A549 (cell line): ENCODE measurements around the gene NADSYN1. TPM values are rescaled to one million over a fixed set of nuclear protein-coding genes. Genes with fewer than 3 reads are reported as not detected.

Experiments used
- ATAC-seq, 2 experiments: fragments of 200-7000 bp in 1 of 2; fragments of >200 bp in 1 of 2; cut with Nextera tagmentation in 1 of 2; cut with Tn5 transposase in 1 of 2; 3 replicates each; pipeline versions ENCODE4 v1.8.0 to v1.9.1; 2018 to 2020; ENCODE audit warnings: mild to moderate bottlenecking in 1 of 2, moderate library complexity in 1 of 2
- CTCF ChIA-PET: fragments of 300-600 bp; sonication (Branson Sonifier 250); formaldehyde crosslinking; extraction: SDS; loops from one replicate; lab custom pipeline; 2021; ENCODE audit warnings: antibody characterized with exemption, inconsistent platforms; lab: Yijun Ruan, JAX
- POLR2A ChIA-PET: fragments of 350-600 bp; formaldehyde crosslinking; extraction: SDS; loops from one replicate; lab custom pipeline; 2021; ENCODE audit warnings: antibody characterized with exemption, inconsistent platforms; lab: Yijun Ruan, JAX
- DNase-seq, 2 experiments: peaks; one replicate each; pipeline versions ENCODE4 v3.0.0 to v3.0.0-alpha.2; 2011 to 2016; ENCODE audit warnings: low read depth in 1 of 2, low spot score in 1 of 2
- FAIRE-seq: peaks from 2 replicates; lab custom pipeline; 2011; peaks lifted over from hg19 to GRCh38; lab: Jason Lieb, UNC
- H3K27ac ChIP-seq, 2 experiments: fragments of >200 bp; sonication (Bioruptor Twin); formaldehyde crosslinking; 3 replicates each; pipeline ENCODE4 v1.5.1; 2016 to 2017
- H3K4me1 ChIP-seq: fragments of >200 bp; sonication (Bioruptor Twin); formaldehyde crosslinking; 3 replicates; pipeline ENCODE4 v1.6.1; 2016
- H3K4me2 ChIP-seq: fragments of >200 bp; sonication (Bioruptor Twin); formaldehyde crosslinking; 3 replicates; pipeline ENCODE4 v1.6.1; 2016
- H3K4me3 ChIP-seq: fragments of >200 bp; sonication (Bioruptor Twin); formaldehyde crosslinking; 3 replicates; pipeline ENCODE4 v1.5.1; 2016
- H3K9me3 ChIP-seq: fragments of >200 bp; sonication (Bioruptor Twin); formaldehyde crosslinking; 3 replicates; pipeline ENCODE4 v1.6.1; 2016
- BCL3 ChIP-seq: fragments of >200 bp; sonication (Bioruptor Twin); formaldehyde crosslinking; IDR thresholded peaks from 3 replicates; pipeline ENCODE4 v1.6.1; 2016
- BHLHE40 ChIP-seq: IDR thresholded peaks from 2 replicates; pipeline ENCODE4 v1.6.1; 2012; ENCODE audit warnings: low read depth, low read length, inconsistent platforms
- CBX8 ChIP-seq: fragments of 200-600 bp; sonication (generic); IDR thresholded peaks from 2 replicates; pipeline ENCODE4 v1.6.1; 2016
- CHD4 ChIP-seq: fragments of 200-600 bp; sonication (generic); IDR thresholded peaks from 2 replicates; pipeline ENCODE4 v1.6.1; 2016; ENCODE audit warnings: antibody characterized with exemption, mild to moderate bottlenecking, borderline replicate concordance
- E2F6 ChIP-seq: IDR thresholded peaks from 2 replicates; pipeline ENCODE4 v1.6.1; 2012; ENCODE audit warnings: low read depth, borderline replicate concordance
- EHF ChIP-seq: fragments of 250-450 bp; sonication (Bioruptor Pico); IDR thresholded peaks from 2 replicates; pipeline ENCODE4 v1.5.0; 2020; ENCODE audit warnings: mild to moderate bottlenecking
- EP300 ChIP-seq, 2 experiments: fragments of >200 bp; sonication (Bioruptor Twin); formaldehyde crosslinking; IDR thresholded peaks; 2 replicates in 1 of 2; 3 replicates in 1 of 2; pipeline ENCODE4 v1.6.1; 2016 to 2017
- FOSL2 ChIP-seq, 2 experiments: fragments of 450-650 bp in 1 of 2; fragments of >200 bp in 1 of 2; sonication (Bioruptor Twin) in 1 of 2; formaldehyde crosslinking; IDR thresholded peaks; 2 replicates each; pipeline versions ENCODE4 v1.5.0 to v1.6.1; 2016 to 2020; ENCODE audit warnings: mild to moderate bottlenecking in 1 of 2, moderate library complexity in 1 of 2
- FOXS1 ChIP-seq: fragments of 250-450 bp; sonication (Bioruptor Pico); IDR thresholded peaks from 2 replicates; pipeline ENCODE4 v1.5.0; 2020; ENCODE audit warnings: mild to moderate bottlenecking, moderate library complexity
- HEYL ChIP-seq: fragments of 250-450 bp; sonication (Bioruptor Pico); IDR thresholded peaks from 2 replicates; pipeline ENCODE4 v1.8.0; 2021; ENCODE audit warnings: mild to moderate bottlenecking, moderate library complexity
- HOXA7 ChIP-seq: fragments of 250-450 bp; sonication (Bioruptor Pico); IDR thresholded peaks from 2 replicates; pipeline ENCODE4 v1.5.0; 2020; ENCODE audit warnings: mild to moderate bottlenecking, moderate library complexity
- HOXB13 ChIP-seq: fragments of 250-450 bp; sonication (Bioruptor Pico); IDR thresholded peaks from 2 replicates; pipeline ENCODE4 v1.5.0; 2020; ENCODE audit warnings: low read depth, mild to moderate bottlenecking, moderate library complexity
- HOXB5 ChIP-seq: fragments of 250-450 bp; sonication (Bioruptor Pico); IDR thresholded peaks from 2 replicates; pipeline ENCODE4 v1.5.0; 2020; ENCODE audit warnings: mild to moderate bottlenecking, moderate library complexity
- JUN ChIP-seq, 2 experiments: fragments of >200 bp; sonication (Bioruptor Twin); formaldehyde crosslinking; IDR thresholded peaks; 2 replicates in 1 of 2; 3 replicates in 1 of 2; pipeline ENCODE4 v1.6.1; 2016 to 2017
- JUNB ChIP-seq: fragments of >200 bp; sonication (Bioruptor Twin); formaldehyde crosslinking; IDR thresholded peaks from 2 replicates; pipeline ENCODE4 v1.6.1; 2016
- KDM5A ChIP-seq: fragments of 200-600 bp; sonication (generic); IDR thresholded peaks from 2 replicates; pipeline ENCODE4 v1.6.1; 2016; ENCODE audit warnings: antibody characterized with exemption, mild to moderate bottlenecking
- NFE2L2 ChIP-seq: fragments of 150-350 bp; conservative IDR thresholded peaks from 2 replicates; pipeline ENCODE4 v1.6.1; 2014; ENCODE audit warnings: low read length
- POLR2A ChIP-seq: IDR thresholded peaks from 2 replicates; pipeline ENCODE4 v1.6.1; 2012; ENCODE audit warnings: mild to moderate bottlenecking, low read length
- RAD21 ChIP-seq, 2 experiments: fragments of >200 bp in 1 of 2; sonication (Bioruptor Twin) in 1 of 2; formaldehyde crosslinking in 1 of 2; IDR thresholded peaks in 1 of 2; conservative IDR thresholded peaks in 1 of 2; 2 replicates in 1 of 2; 3 replicates in 1 of 2; pipeline ENCODE4 v1.6.1; 2012 to 2018; ENCODE audit warnings: inconsistent platforms in 1 of 2
- RNF2 ChIP-seq: fragments of 200-600 bp; sonication (generic); IDR thresholded peaks from 2 replicates; pipeline ENCODE4 v1.6.1; 2016; ENCODE audit warnings: low read depth, mild to moderate bottlenecking, antibody characterized with exemption, moderate library complexity, borderline replicate concordance
- SMC3 ChIP-seq: fragments of >200 bp; sonication (Bioruptor Twin); formaldehyde crosslinking; IDR thresholded peaks from 3 replicates; pipeline ENCODE4 v1.6.1; 2018; ENCODE audit warnings: inconsistent platforms
- TP53 ChIP-seq: fragments of 250-450 bp; sonication (Bioruptor Pico); IDR thresholded peaks from 2 replicates; pipeline ENCODE4 v1.5.0; 2021; ENCODE audit warnings: mild to moderate bottlenecking, moderate library complexity
- WGBS: methylation state at CpG from one replicate; pipeline ENCODE4 v1.1.6; 2017; ENCODE audit errors: missing lambda C conversion rate; 5-methylcytosine and 5-hydroxymethylcytosine counted together
- polyA plus RNA-seq, 4 experiments: library from polyadenylated mRNA; depleted of rRNA in 3 of 4; stranded (reverse); fragments of >200 nt; fragmentation: RNase III in 1 of 4; extraction: RNeasy Plus Mini Kit Qiagen cat#74134 plus additional on column Dnase treatment in 1 of 4; gene quantifications; 2 replicates in 3 of 4; 3 replicates in 1 of 4; pipeline ENCODE4 v1.2.3, GENCODE V29; 2011 to 2017
- TF ChIP-seq, protein P1 (sequence below): fragments of >200 bp; sonication (Bioruptor Twin); formaldehyde crosslinking; IDR thresholded peaks from 3 replicates; pipeline ENCODE4 v1.5.1; 2016
- TF ChIP-seq, protein P2 (sequence below): fragments of 250-450 bp; sonication (Bioruptor Pico); IDR thresholded peaks from 2 replicates; pipeline ENCODE4 v1.5.0; 2020; ENCODE audit warnings: low read depth, mild to moderate bottlenecking, moderate library complexity

The NADSYN1 gene
- polyA plus RNA-seq, 2 of the 4 experiments (the other 2 are of a cell fraction), result 34.6 to 63.3 TPM

- TF ChIP-seq HOXB13 (CRISPR knock-in tag), result no peak
- TF ChIP-seq HOXA7 (CRISPR knock-in tag), result no peak
Observed at GRCh38 chr11:71450939-71451338, 2.1 kb upstream of the NADSYN1 start (continued).

DNA sequence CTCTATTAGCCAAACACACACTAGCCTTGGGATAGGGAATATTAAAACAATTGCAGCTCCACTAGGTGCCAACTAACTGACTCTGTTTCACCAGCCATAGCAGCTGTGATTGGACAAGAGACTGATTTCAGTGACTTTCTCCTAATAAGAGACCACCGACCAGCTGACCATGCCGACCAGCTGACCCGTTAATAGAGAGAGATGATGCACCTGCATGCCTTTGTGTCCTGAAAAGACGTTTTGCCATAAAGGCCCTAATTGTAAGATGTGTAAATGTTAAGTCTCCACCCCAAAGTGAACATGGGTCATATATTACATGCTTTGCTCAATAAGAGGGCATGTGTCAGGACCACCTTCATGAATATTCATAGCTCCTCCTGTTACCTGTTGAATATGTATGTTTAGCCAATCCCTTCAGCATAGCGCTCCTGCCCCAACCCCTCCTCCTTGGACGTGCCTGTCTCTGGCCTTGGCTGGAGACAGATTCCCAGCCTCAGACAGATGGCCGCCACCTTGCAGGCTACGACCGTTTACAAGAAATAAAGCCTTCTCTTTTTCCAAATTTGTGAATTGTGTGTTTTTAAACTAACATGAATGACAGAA, 1.3 kb upstream of the NADSYN1 start:
- 92% methylated on average over 9 of the region's 9 CpGs for WGBS
- H3K4me1 ChIP-seq, result peaks cover 26% of the 10 kb centered on the region; the same call in 2 of the 3 replicates
- no peak overlapping the region for H3K4me3 ChIP-seq
- FAIRE-seq (no peak), ATAC-seq (no peak), DNase-seq (no peak)
- H3K27ac ChIP-seq, result no peak overlapping the region
- ChIA-PET CTCF (no interaction called here), POLR2A (no interaction called here)
- H3K4me2 ChIP-seq, result no peak overlapping the region
- TF ChIP-seq HOXB5 (CRISPR knock-in tag) (no peak), FOXS1 (no peak), E2F6 (no peak), EP300 (IDR thresholded peaks at IDR 0.05) (0 out of 5 replicates have a peak, but pooled peaks of 1 of the 2 experiments have one; percentile 3), POLR2A (no peak), RNF2 (no peak), CHD4 (no peak), HEYL (CRISPR knock-in tag) (no peak)
- H3K9me3 ChIP-seq, result peaks cover 4% of the 10 kb centered on the region

GRCh38 chr11:71452199-71453036, 585 bp upstream of the NADSYN1 start:
- DNase-seq, result no peak
- H3K4me3 ChIP-seq, result peak overlapping the region; percentile 97
- peaks cover 23% of the 10 kb centered on the region; the same call in 2 of the 3 replicates for H3K4me1 ChIP-seq
- no peak for FAIRE-seq
- POLR2A ChIA-PET, result interaction anchor here (0.5 to 1.0 kb wide), 9 partner anchors 8 to 550 kb away, joined by 3 to 4 read pairs (median 3); no protein-coding TSS in a partner anchor
- TF ChIP-seq JUN (IDR thresholded peaks at IDR 0.05) (0 out of 5 replicates have a peak, but pooled peaks of 1 of the 2 experiments have one; percentile 42), NFE2L2 (no peak)
- TF ChIP-seq, all 56 proteins: peak for 1
- peak overlapping the region; percentile 52 to 72; a peak in 5 of 6 replicates for H3K27ac ChIP-seq
- peak; percentile 0 to 5; a peak in 4 of 6 replicates for ATAC-seq
- peak overlapping the region; percentile 93 for H3K4me2 ChIP-seq
- no peaks in the 10 kb centered on the region for H3K9me3 ChIP-seq
- CTCF ChIA-PET, result interaction anchor here (1.2 kb wide), 1 partner anchor 111 kb away, joined by 3 read pairs; no protein-coding TSS in a partner anchor
- WGBS, result 44% methylated on average over 38 of the region's 40 CpGs

DNA sequence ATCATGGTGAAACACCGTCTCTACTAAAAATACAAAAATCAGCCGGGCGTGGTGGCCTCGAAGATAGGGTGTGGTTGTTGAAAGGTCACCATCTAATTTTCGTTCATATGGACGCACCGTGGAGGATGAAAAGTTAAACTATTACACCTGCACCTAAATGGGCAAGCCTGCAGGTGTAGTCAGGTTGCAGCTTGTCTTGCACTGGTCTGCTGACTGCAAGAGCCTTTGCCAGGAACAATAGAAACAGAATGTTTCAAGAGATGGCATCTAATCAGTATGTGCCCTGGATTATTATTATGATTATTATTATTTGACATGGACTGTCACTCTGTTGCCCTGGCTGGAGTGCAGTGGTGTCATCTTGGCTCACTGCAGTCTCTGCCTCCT, 908 bp downstream of the NADSYN1 start:
- peak overlapping the region; percentile 93 for H3K4me2 ChIP-seq
- peak overlapping the region; percentile 82 to 90 for H3K27ac ChIP-seq
- H3K4me1 ChIP-seq, result peaks cover 20% of the 10 kb centered on the region; the same call in 2 of the 3 replicates
- H3K4me3 ChIP-seq, result peak overlapping the region; percentile 97
- no peak for ATAC-seq
- DNase-seq, result no peak
- CTCF ChIA-PET, result no interaction called here
- POLR2A ChIA-PET, result no interaction called here
- H3K9me3 ChIP-seq, result no peaks in the 10 kb centered on the region
- no peak for FAIRE-seq
- WGBS, result 21% methylated on average over 7 of the region's 7 CpGs
- TF ChIP-seq FOSL2 (IDR thresholded peaks at IDR 0.05) (no peak), FOSL2 (CRISPR knock-in tag; IDR thresholded peaks at IDR 0.05) (no peak), CHD4 (no peak), CBX8 (no peak), BHLHE40 (no peak), E2F6 (no peak), KDM5A (no peak), BCL3 (no peak), JUNB (no peak), SMC3 (no peak), RNF2 (no peak), HOXB13 (CRISPR knock-in tag) (no peak), TP53 (no peak), RAD21 (conservative IDR thresholded peaks at IDR 0.05 in 1 of 2, IDR thresholded peaks at IDR 0.05 in 1 of 2) (no peak), EHF (CRISPR knock-in tag) (no peak)
- TF ChIP-seq, protein P1, sequence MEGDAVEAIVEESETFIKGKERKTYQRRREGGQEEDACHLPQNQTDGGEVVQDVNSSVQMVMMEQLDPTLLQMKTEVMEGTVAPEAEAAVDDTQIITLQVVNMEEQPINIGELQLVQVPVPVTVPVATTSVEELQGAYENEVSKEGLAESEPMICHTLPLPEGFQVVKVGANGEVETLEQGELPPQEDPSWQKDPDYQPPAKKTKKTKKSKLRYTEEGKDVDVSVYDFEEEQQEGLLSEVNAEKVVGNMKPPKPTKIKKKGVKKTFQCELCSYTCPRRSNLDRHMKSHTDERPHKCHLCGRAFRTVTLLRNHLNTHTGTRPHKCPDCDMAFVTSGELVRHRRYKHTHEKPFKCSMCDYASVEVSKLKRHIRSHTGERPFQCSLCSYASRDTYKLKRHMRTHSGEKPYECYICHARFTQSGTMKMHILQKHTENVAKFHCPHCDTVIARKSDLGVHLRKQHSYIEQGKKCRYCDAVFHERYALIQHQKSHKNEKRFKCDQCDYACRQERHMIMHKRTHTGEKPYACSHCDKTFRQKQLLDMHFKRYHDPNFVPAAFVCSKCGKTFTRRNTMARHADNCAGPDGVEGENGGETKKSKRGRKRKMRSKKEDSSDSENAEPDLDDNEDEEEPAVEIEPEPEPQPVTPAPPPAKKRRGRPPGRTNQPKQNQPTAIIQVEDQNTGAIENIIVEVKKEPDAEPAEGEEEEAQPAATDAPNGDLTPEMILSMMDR, result no peak
- TF ChIP-seq, protein P2, sequence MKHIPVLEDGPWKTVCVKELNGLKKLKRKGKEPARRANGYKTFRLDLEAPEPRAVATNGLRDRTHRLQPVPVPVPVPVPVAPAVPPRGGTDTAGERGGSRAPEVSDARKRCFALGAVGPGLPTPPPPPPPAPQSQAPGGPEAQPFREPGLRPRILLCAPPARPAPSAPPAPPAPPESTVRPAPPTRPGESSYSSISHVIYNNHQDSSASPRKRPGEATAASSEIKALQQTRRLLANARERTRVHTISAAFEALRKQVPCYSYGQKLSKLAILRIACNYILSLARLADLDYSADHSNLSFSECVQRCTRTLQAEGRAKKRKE (CRISPR knock-in tag), result no peak
